Ishikawa (cell line): Measurements from ENCODE around the gene CD164L2.

ENCODE experiments used
- CEBPB ChIP-seq: IDR thresholded peaks from 2 replicates; pipeline ENCODE4 v1.6.1; 2012
- CREB1 ChIP-seq: IDR thresholded peaks from 2 replicates; pipeline ENCODE4 v1.6.1; 2012; ENCODE audit warnings: low read depth
- EGR1 ChIP-seq: IDR thresholded peaks from 2 replicates; pipeline ENCODE4 v1.6.1; 2012
- EP300 ChIP-seq: IDR thresholded peaks from 2 replicates; pipeline ENCODE4 v1.6.1; 2012; ENCODE audit warnings: borderline replicate concordance
- FOXM1 ChIP-seq: IDR thresholded peaks from 2 replicates; pipeline ENCODE4 v1.6.1; 2012; ENCODE audit warnings: low read depth, borderline replicate concordance
- MAX ChIP-seq: IDR thresholded peaks from 2 replicates; pipeline ENCODE4 v1.6.1; 2012
- NFIC ChIP-seq: IDR thresholded peaks from 2 replicates; pipeline ENCODE4 v1.6.1; 2012
- RAD21 ChIP-seq: IDR thresholded peaks from 2 replicates; pipeline ENCODE4 v1.6.1; 2012; ENCODE audit warnings: low read depth
- TAF1 ChIP-seq: IDR thresholded peaks from 2 replicates; pipeline ENCODE4 v1.6.1; 2012; ENCODE audit warnings: low read depth, mild to moderate bottlenecking
- TCF12 ChIP-seq: IDR thresholded peaks from 2 replicates; pipeline ENCODE4 v1.6.1; 2012; ENCODE audit warnings: low read depth
- TEAD4 ChIP-seq: IDR thresholded peaks from 2 replicates; pipeline ENCODE4 v1.6.1; 2012
- YY1 ChIP-seq: IDR thresholded peaks from 2 replicates; pipeline ENCODE4 v1.6.1; 2012; ENCODE audit warnings: low read depth
- ZBTB7A ChIP-seq: IDR thresholded peaks from 2 replicates; pipeline ENCODE4 v1.6.1; 2012; ENCODE audit warnings: low read depth
- TF ChIP-seq, protein P1 (sequence below): IDR thresholded peaks from 2 replicates; pipeline ENCODE4 v1.6.1; 2012
- TF ChIP-seq, protein P2 (sequence below): IDR thresholded peaks from 2 replicates; pipeline ENCODE4 v1.6.1; 2012; ENCODE audit warnings: low read depth, mild to moderate bottlenecking

Gene CD164L2

DNA sequence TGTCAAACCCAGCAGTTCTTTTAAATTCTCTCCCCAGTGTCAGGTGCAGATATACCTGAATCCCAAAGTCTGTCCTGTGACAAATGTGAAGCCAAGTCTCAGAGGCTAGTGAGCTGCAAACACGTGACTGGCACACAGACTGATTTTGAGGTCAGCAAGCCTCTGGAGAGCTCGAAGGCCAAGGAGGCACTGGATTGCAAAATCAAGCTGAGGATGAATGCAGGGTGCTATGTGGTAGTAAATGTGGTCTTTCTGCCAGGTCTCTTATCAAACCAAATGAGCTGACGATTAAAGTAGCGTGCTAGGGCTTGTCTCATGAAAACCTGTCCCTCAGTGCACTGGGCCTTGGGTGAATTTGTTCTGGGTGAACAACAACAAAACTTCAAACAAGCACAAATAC, 29.9 kb upstream of the CD164L2 start:
- TF ChIP-seq, protein P1, sequence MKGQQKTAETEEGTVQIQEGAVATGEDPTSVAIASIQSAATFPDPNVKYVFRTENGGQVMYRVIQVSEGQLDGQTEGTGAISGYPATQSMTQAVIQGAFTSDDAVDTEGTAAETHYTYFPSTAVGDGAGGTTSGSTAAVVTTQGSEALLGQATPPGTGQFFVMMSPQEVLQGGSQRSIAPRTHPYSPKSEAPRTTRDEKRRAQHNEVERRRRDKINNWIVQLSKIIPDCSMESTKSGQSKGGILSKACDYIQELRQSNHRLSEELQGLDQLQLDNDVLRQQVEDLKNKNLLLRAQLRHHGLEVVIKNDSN: no peak
- TF ChIP-seq CEBPB (no peak), TCF12 (no peak), CREB1 (no peak), EP300 (no peak), NFIC (no peak), RAD21 (no peak)

DNA sequence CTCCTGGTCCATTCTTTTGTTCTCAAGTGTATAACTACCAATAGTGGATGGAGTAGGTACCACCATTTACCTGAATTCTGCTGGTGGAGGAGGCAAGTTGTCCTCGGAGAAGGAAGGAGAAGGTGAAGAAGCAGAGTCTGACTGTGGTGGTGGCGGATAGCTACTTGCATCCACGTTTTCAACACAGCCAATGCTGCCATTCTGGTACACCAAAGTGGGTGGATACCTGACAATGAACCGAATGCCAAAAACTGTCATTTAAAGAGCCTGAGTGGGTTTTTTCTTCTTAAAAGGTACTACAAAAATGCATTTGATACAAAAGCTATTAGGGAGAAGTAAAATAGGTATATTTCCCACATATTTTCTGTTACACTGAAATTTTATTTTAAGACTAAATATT, 29.4 kb upstream of the CD164L2 start:
- no peak for TF ChIP-seq CEBPB
- no peak for TF ChIP-seq TAF1
- TF ChIP-seq, protein P1: no peak
- no peak for TF ChIP-seq MAX
- no peak for TF ChIP-seq FOXM1
- no peak for TF ChIP-seq TCF12
- TF ChIP-seq NFIC: no peak
- no peak for TF ChIP-seq CREB1
- no peak for TF ChIP-seq TEAD4
- no peak for TF ChIP-seq EGR1

GRCh38 chr1:27410709-27411108, 27.6 kb upstream of the CD164L2 start:
- no peak for TF ChIP-seq EP300
- TF ChIP-seq EGR1: no peak
- TF ChIP-seq TCF12: no peak
- no peak for TF ChIP-seq ZBTB7A
- no peak for TF ChIP-seq YY1
- no peak for TF ChIP-seq TAF1
- TF ChIP-seq MAX: no peak
- TF ChIP-seq, protein P1: no peak
- TF ChIP-seq RAD21: no peak
- no peak for TF ChIP-seq FOXM1
- TF ChIP-seq NFIC: no peak
- no peak for TF ChIP-seq TEAD4
- TF ChIP-seq CREB1: no peak
- TF ChIP-seq, protein P2, sequence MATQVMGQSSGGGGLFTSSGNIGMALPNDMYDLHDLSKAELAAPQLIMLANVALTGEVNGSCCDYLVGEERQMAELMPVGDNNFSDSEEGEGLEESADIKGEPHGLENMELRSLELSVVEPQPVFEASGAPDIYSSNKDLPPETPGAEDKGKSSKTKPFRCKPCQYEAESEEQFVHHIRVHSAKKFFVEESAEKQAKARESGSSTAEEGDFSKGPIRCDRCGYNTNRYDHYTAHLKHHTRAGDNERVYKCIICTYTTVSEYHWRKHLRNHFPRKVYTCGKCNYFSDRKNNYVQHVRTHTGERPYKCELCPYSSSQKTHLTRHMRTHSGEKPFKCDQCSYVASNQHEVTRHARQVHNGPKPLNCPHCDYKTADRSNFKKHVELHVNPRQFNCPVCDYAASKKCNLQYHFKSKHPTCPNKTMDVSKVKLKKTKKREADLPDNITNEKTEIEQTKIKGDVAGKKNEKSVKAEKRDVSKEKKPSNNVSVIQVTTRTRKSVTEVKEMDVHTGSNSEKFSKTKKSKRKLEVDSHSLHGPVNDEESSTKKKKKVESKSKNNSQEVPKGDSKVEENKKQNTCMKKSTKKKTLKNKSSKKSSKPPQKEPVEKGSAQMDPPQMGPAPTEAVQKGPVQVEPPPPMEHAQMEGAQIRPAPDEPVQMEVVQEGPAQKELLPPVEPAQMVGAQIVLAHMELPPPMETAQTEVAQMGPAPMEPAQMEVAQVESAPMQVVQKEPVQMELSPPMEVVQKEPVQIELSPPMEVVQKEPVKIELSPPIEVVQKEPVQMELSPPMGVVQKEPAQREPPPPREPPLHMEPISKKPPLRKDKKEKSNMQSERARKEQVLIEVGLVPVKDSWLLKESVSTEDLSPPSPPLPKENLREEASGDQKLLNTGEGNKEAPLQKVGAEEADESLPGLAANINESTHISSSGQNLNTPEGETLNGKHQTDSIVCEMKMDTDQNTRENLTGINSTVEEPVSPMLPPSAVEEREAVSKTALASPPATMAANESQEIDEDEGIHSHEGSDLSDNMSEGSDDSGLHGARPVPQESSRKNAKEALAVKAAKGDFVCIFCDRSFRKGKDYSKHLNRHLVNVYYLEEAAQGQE: no peak
- no peak for TF ChIP-seq CEBPB

DNA sequence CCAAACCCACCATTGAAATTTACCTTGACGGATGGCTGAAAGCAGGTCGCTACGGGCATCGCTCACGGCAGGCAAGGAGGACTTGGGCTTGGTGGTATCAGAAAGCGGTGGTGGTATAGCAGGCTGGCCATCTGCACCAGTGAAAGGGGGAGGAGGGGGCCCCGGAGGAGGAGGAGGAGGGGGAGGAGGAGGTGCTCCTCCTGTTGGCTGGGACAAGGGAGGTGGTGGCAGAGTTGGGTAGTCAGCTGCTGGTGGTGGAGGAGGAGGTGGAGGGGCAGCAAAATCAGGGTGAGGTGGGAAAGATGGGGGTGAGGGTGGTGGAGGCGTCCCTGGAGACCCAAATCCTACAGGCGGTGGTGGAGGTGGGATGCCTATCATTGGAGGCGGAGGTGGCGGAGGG, 26.5 kb upstream of the CD164L2 start:
- no peak for TF ChIP-seq RAD21
- TF ChIP-seq YY1: no peak
- no peak for TF ChIP-seq EP300
- TF ChIP-seq TCF12: no peak
- no peak for TF ChIP-seq CEBPB

- no peak for TF ChIP-seq EGR1
- TF ChIP-seq FOXM1: no peak
- no peak for TF ChIP-seq TEAD4
- TF ChIP-seq CREB1: no peak
- no peak for TF ChIP-seq NFIC
- TF ChIP-seq, protein P2: no peak
- TF ChIP-seq, protein P1: no peak
These were observed 25.0 kb upstream of the CD164L2 start for GRCh38 chr1:27408151-27408550.

GRCh38 chr1:27406362-27406680, 23.2 kb upstream of the CD164L2 start:
- TF ChIP-seq TEAD4 (no peak), CEBPB (no peak), FOXM1 (no peak), ZBTB7A (no peak)
- TF ChIP-seq, protein P2: no peak
